H1 (cell line): ENCODE data around the gene C19orf12. TPM values are rescaled to one million over a fixed set of nuclear protein-coding genes. Genes with fewer than 3 reads are reported as not detected.

ENCODE experiments used
- SRF ChIP-seq: IDR thresholded peaks from 2 replicates; pipeline ENCODE4 v1.6.1; 2011; ENCODE audit warnings: mild to moderate bottlenecking, low read depth, low read length, moderate library complexity
- polyA plus RNA-seq, 7 experiments: library from polyadenylated mRNA; depleted of rRNA in 3 of 7; stranded (reverse) in 5 of 7; unstranded in 2 of 7; fragments of >200 nt in 5 of 7; fragments of 200-250 nt in 2 of 7; gene quantifications; 1 replicate in 5 of 7; 2 replicates in 1 of 7; 4 replicates in 1 of 7; pipeline versions ENCODE4 v1.2.1 to v1.2.3, GENCODE V29; 2011 to 2013; ENCODE audit warnings: missing spikeins in 2 of 7, mixed read lengths in 2 of 7
- total RNA-seq: library from RNA; stranded (reverse); fragmentation: NEBNext Ultra II Directional; extraction: Animal tissue kit (Norgen Biotek cat#: 25700); gene quantifications from 2 replicates; pipeline ENCODE4 v1.2.1, GENCODE V29; 2021

The C19orf12 gene
- total and polyA plus RNA-seq, 2 of the 8 experiments (the other 6 are each of a cell fraction or from before 2014, with no cell fraction given): 10.7 to 11.9 TPM

DNA sequence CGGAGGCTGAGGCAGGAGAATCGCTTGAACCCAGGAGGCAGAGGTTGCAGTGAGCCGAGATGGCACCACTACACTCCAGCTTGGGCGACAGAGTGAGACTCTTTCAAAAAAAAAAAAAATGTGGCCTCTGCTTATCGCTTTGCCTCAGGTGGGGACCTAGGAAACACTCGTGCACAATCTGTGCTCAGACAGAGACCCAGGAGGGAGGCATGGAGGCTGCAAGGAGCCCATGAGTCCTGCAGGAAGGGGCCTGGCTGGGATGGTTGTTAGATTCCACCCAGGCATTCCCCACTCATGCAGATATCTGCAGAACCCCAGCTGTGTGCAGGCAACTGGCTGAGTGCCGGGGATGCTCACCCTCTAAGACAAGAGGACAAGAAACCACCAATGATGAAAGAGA, 43.8 kb upstream of the C19orf12 start (continued):
- no peak for TF ChIP-seq SRF
- TF ChIP-seq, all 59 proteins: peak for 0
